ENCODE results near the gene RNF157.
"Not testable (repeated sequence)": the region's sequence is repeated elsewhere in the genome, so short reads cannot be mapped to it uniquely, and the experiment has no call there.

Gene RNF157

DNA sequence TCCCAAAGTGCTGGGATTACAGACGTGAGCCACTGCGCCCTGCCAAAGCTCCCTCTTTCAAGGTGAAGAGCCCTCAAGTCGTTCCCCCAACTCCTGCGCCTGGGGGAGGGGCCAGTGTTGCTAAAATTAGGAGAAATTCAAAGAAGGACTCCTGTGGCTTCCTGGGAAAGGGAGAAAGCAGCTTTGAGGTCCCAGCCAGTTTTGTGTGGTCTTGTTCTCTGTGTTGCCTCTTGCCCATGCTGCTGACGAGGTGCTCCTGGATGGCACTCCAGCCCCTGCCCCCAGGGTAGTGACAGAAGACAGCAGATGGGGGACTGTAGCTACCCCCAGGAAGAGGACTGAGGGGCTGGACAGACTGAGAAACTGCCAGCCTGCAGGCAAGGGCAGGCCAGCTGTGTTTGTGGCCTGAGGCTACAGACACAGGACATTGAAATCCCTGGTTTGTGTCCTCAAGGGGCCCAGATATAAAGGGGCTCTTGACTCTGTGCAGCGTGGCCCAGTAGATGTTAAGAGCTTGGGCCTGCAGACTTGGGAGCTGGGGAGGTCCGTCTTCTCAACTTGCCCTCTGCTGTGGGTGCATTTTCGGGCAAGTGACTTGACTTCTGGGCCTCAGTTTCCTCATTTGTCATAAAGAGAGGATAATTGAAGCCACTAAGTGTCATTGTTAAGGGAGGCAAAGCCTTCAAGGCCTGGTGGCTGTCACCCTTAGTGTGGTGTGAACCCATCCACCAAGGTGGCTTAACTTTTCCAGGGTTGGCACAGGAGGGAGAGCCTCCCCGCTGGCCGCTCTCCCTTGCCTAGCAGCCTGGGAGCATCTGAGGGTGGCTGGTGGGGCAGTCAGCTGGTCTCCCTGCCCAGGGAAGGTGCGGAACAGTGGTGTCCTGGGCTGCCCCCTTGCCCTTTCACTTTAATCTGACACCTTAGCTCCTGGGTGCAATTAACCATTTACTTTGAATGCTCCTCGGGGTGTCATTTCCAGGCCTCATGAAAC lies 29.0 kb upstream of the RNF157 start:
- H3K4me3 ChIP-seq (ENCODE audit: low read depth, low read length) = no peak overlapping the region
- TF ChIP-seq, protein P1, sequence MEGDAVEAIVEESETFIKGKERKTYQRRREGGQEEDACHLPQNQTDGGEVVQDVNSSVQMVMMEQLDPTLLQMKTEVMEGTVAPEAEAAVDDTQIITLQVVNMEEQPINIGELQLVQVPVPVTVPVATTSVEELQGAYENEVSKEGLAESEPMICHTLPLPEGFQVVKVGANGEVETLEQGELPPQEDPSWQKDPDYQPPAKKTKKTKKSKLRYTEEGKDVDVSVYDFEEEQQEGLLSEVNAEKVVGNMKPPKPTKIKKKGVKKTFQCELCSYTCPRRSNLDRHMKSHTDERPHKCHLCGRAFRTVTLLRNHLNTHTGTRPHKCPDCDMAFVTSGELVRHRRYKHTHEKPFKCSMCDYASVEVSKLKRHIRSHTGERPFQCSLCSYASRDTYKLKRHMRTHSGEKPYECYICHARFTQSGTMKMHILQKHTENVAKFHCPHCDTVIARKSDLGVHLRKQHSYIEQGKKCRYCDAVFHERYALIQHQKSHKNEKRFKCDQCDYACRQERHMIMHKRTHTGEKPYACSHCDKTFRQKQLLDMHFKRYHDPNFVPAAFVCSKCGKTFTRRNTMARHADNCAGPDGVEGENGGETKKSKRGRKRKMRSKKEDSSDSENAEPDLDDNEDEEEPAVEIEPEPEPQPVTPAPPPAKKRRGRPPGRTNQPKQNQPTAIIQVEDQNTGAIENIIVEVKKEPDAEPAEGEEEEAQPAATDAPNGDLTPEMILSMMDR (IDR thresholded peaks at IDR 0.05; ENCODE audit: control insufficient read depth, extremely low read depth, insufficient read depth) = no peak
- DNase-seq (ENCODE audit: low read depth) = no peak

DNA sequence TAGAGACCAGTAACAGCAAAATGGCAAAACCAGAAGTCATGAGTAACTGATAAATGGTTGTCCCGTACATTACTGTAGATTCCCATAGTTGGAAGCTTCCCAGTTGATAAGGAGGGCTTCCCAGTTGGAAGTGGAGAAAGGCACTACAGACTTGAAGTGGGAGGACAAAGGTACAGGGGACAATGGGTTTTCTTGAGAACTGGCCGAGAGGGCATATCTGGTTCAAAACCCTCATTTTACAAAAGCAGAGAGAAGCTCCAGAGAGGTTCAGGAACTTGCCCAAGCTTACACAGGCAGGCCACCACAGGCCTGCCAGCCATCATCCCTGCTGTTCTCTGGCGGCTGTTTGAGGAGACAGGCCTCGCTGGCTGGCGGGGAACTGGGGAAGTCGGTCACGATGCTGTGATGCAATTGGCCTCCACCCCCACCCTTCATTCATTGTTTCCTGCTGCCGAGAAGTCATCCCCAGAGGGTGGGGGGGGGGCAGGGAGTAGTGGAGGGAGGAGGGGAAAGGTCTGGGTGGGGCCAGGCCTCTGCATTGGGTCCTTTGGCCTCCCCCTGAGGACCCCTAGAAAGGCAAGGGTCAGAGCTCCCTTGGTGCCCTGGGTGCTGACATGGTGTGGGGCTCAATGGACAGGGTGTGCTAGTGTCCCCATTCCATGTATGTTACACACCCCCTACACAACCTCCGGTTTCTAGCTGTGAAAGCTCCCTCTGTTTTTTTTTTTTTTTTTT lies 27.9 kb upstream of the RNF157 start:
- TF ChIP-seq, protein P1 (IDR thresholded peaks at IDR 0.05; ENCODE audit: control insufficient read depth, extremely low read depth, insufficient read depth) = no peak
- DNase-seq (ENCODE audit: low read depth) = no peak
- no peak overlapping the region for H3K4me3 ChIP-seq (ENCODE audit: low read depth, low read length)

DNA sequence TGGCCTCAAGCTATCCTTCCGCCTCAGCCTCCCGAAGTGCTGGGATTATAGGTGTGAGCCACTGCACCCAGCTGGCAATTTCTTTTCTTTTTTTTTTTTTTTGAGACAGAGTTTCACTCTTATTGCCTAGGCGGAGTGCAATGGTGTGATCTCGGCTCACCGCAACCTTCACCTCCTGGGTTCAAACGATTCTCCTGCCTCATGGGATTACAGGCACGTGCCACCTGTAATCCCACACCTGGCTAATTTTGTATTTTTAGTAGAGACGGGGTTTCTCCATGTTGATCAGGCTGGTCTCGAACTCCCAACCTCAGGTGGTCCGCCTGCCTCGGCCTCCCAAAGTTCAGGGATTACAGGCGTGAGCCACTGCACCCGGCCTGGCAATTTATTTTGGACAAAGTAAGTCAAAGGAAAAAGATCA lies 27.3 kb upstream of the RNF157 start:
- DNase-seq (ENCODE audit: low read depth); H3K4me3 ChIP-seq (ENCODE audit: low read depth, low read length): not testable (repeated sequence)

DNA sequence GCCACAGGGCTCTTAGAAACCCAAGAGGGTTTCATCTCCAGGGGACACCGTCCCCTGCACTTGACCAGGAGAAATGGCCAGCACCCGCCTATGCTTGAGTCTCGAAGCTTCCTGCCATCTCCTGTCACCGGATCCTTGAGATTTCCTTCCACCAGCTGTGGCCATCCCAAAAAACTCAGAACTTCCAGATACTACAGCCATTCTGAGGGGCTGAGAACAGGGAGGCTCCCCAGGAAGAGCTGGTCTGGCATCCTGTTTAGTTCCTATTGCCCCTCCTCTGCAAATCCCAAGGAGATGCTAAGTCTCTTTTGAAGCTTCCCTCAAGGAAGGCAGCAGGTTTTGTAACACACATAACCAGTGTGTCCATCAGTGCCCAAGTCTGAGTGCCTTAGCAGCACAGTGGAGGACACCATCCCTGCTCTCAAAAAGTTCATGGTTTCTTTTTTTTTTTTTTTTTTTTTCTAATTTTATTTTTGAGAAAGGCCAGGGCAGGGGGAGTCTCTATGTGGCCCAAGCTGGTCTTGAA lies 26.8 kb upstream of the RNF157 start:
- DNase-seq (ENCODE audit: low read depth) = no peak
- peak overlapping the region; percentile 69 for H3K4me3 ChIP-seq (ENCODE audit: low read depth, low read length)
- TF ChIP-seq, protein P1 (IDR thresholded peaks at IDR 0.05; ENCODE audit: control insufficient read depth, extremely low read depth, insufficient read depth) = no peak

DNA sequence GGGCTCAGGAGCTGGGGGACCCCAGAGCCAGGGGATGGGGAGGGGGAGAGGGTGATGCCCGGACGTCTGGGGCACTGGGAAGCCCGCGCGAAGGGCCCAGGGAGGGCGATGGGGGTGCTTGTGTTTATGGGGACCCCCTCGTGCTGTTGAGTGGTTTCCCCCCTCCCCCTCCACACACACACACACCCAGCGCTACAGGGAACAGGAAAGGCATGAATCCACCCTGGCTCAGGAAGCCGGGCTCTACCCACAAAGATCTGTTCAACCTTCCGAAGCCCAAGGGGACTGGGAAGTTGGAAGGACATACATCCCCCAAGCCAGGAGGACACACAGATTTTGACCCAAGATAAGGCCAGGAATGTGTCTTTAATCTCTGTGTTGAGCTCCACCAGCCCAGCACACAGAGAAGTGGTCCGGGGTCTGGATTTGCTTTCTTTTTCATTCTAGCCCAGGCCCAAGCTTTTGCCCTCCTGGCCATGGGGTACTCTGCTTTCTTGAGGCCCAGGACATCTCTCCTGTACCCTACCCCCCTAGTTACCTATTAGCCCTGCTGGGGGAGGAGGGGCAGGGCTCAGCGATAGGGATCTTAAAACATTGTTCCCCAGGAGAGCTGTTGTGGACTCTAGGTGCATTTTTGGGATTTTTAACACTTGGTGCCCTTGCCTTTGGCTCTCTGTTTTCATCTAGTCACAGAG lies 26.1 kb upstream of the RNF157 start:
- TF ChIP-seq, protein P1 (IDR thresholded peaks at IDR 0.05; ENCODE audit: control insufficient read depth, extremely low read depth, insufficient read depth) = no peak
- no peak for DNase-seq (ENCODE audit: low read depth)
- H3K4me3 ChIP-seq (ENCODE audit: low read depth, low read length) = peak overlapping the region; percentile 69

DNA sequence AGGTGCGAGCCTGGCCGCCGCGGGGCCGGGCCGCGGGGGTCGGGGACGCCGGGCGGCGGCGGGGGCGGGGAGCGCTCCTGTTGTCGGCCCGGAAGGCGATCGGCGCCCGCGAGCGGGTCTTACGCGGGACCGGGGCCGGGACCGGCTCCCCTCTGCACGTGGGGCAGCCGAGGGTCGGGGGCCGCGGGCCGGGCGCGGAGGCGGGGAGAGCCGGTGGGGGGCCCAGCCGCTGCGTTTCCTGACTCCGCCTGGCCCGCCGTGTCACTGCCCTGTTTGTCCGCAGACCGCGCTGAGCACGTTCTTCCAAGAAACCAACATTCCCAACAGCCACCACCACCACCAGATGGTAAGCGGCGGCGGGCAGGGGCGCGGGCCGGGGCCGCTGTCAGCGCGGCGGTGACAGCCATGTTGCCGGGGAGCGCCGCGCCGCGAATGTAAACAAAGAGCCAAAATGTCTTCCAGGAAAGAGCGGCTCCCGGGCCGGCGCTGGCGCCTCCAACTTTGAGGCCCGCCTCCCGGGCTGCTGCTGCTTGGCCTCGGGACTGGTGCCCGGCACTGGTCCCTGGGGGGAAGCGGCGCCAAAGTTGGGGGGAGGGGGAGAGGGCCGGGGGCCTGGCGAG lies 25.4 kb upstream of the RNF157 start:
- TF ChIP-seq, protein P1 (IDR thresholded peaks at IDR 0.05; ENCODE audit: control insufficient read depth, extremely low read depth, insufficient read depth) = no peak
- DNase-seq (ENCODE audit: low read depth) = no peak
- H3K4me3 ChIP-seq (ENCODE audit: low read depth, low read length) = peak overlapping the region; percentile 69
